HCT116 (cell line): ENCODE data around the gene TSPYL2. TPM values are rescaled to one million over a fixed set of nuclear protein-coding genes. Genes with fewer than 3 reads are reported as not detected.
A peak's percentile ranks its signal among the peaks of the same experiment; 100 is the strongest.

Experiments used
- ATAC-seq: fragments of 200-7000 bp; cut with Tn5 transposase; 2 replicates; pipeline ENCODE4 v1.9.1; 2020; ENCODE audit warnings: mild to moderate bottlenecking, moderate library complexity
- BruUV-seq: library from RNA; stranded (reverse); fragments of 400-500 nt; replicated peaks from 2 replicates; lab custom pipeline; 2021; lab: Mats Ljungman, UMichigan
- CTCF ChIA-PET: fragments of 300-600 bp; sonication (Branson Sonifier 250); formaldehyde crosslinking; loops from one replicate; lab custom pipeline; 2021; ENCODE audit warnings: antibody characterized with exemption; lab: Charles Lee
- POLR2A ChIA-PET: fragments of 300-600, 350-600 bp; sonication (Branson Sonifier 250); formaldehyde crosslinking; loops from one replicate; lab custom pipeline; 2021; ENCODE audit warnings: antibody characterized with exemption; lab: Charles Lee
- RAD21 ChIA-PET, 2 experiments: fragments of 300-600 bp; sonication (Branson Sonifier 250); formaldehyde crosslinking; loops; one replicate each; lab custom pipeline; 2023; ENCODE audit warnings: low total read pairs in 2 of 2; ENCODE audit not compliant: uncharacterized antibody in 2 of 2, unreplicated experiment in 2 of 2, low non-redundant PET in 1 of 2; lab: Charles Lee
- DNase-seq: peaks from one replicate; pipeline ENCODE4 v3.0.0-alpha.2; 2010; ENCODE audit warnings: low read depth, low spot score
- H2AFZ ChIP-seq: fragments of 200-600 bp; shearing (Covaris generic), sonication (generic); 2 replicates; pipeline ENCODE4 v1.6.1; 2017; ENCODE audit warnings: low read depth, mixed run types, mixed read lengths, antibody characterized with exemption, low read length; ENCODE audit not compliant: poor library complexity, severe bottlenecking
- H3K27ac ChIP-seq: 2 replicates; pipeline ENCODE4 v1.5.1; 2012; ENCODE audit warnings: low read depth, low read length
- H3K27me3 ChIP-seq: fragments of 200-600 bp; sonication (generic); 2 replicates; pipeline ENCODE4 v1.6.1; 2016; ENCODE audit warnings: mixed run types, low read length, mixed read lengths; ENCODE audit not compliant: insufficient read depth
- H3K36me3 ChIP-seq, 2 experiments: fragments of 200-500 bp in 1 of 2; fragments of 200-600 bp in 1 of 2; sonication (Bioruptor generic) in 1 of 2; sonication (generic) in 1 of 2; 2 replicates each; pipeline versions ENCODE4 v1.5.1 to v1.6.1; 2014 to 2016; ENCODE audit warnings: low read length in 2 of 2, inconsistent platforms in 1 of 2, mixed read lengths in 1 of 2, mixed run types in 1 of 2; ENCODE audit not compliant: insufficient read depth in 2 of 2, control insufficient read depth in 1 of 2
- H3K4me1 ChIP-seq, 2 experiments: fragments of 200-600 bp in 1 of 2; sonication (generic) in 1 of 2; 2 replicates each; pipeline versions ENCODE4 v1.5.1 to v1.6.1; 2012 to 2017; ENCODE audit warnings: low read length in 2 of 2, inconsistent platforms in 1 of 2, mild to moderate bottlenecking in 1 of 2, mixed read lengths in 1 of 2, mixed run types in 1 of 2, moderate library complexity in 1 of 2; ENCODE audit not compliant: insufficient read depth in 2 of 2, control insufficient read depth in 1 of 2
- H3K4me2 ChIP-seq: fragments of 200-600 bp; sonication (generic); 2 replicates; pipeline ENCODE4 v1.6.1; 2017; ENCODE audit warnings: mixed run types, low read length, mixed read lengths
- H3K4me3 ChIP-seq, 2 experiments: fragments of 200-600 bp in 1 of 2; sonication (generic) in 1 of 2; replicated peaks in 1 of 2; 2 replicates each; pipeline ENCODE4 v1.5.1; 2011 to 2016; ENCODE audit warnings: low read length in 2 of 2, control low read depth in 1 of 2, low read depth in 1 of 2, mild to moderate bottlenecking in 1 of 2, mixed read lengths in 1 of 2, mixed run types in 1 of 2
- H3K79me2 ChIP-seq: fragments of 200-600 bp; sonication (generic); 2 replicates; pipeline ENCODE4 v1.6.1; 2017; ENCODE audit warnings: mild to moderate bottlenecking, mixed run types, low read length, moderate library complexity, mixed read lengths; ENCODE audit not compliant: insufficient read depth
- H3K9ac ChIP-seq: fragments of 200-600 bp; sonication (generic); 2 replicates; pipeline ENCODE4 v1.6.1; 2016; ENCODE audit warnings: low read length, mixed read lengths
- H3K9me2 ChIP-seq: fragments of 200-600 bp; sonication (generic), shearing (Covaris generic); 2 replicates; pipeline ENCODE4 v1.6.1; 2017; ENCODE audit warnings: mixed run types, mild to moderate bottlenecking, moderate library complexity; ENCODE audit not compliant: insufficient read depth
- H3K9me3 ChIP-seq, 2 experiments: fragments of 200-500 bp in 1 of 2; fragments of 200-600 bp in 1 of 2; sonication (Bioruptor generic) in 1 of 2; sonication (generic) in 1 of 2; 2 replicates each; pipeline ENCODE4 v1.6.1; 2014 to 2017; ENCODE audit warnings: low read length in 2 of 2, mixed read lengths in 2 of 2, inconsistent platforms in 1 of 2, low read depth in 1 of 2, mild to moderate bottlenecking in 1 of 2, mixed run types in 1 of 2, moderate library complexity in 1 of 2; ENCODE audit not compliant: control insufficient read depth in 1 of 2, insufficient read depth in 1 of 2
- H4K20me1 ChIP-seq: fragments of 200-600 bp; sonication (generic), shearing (Covaris generic); 2 replicates; pipeline ENCODE4 v1.6.1; 2017; ENCODE audit warnings: mixed run types, mild to moderate bottlenecking, moderate library complexity; ENCODE audit not compliant: insufficient read depth
- MAX ChIP-seq: IDR thresholded peaks from 2 replicates; pipeline ENCODE4 v1.6.1; 2012
- SP1 ChIP-seq: IDR thresholded peaks from 2 replicates; pipeline ENCODE4 v1.6.1; 2012; ENCODE audit warnings: low read depth
- ZBTB33 ChIP-seq: IDR thresholded peaks from 2 replicates; pipeline ENCODE4 v1.6.1; 2011; ENCODE audit warnings: mild to moderate bottlenecking, low read length, moderate library complexity; ENCODE audit not compliant: insufficient replicate concordance; ENCODE audit errors: extremely low read depth
- intact Hi-C: fragments of 100-400 bp; cut with micrococcal nuclease; formaldehyde crosslinking; loops from 2 replicates; pipeline ENCODE4 v1.10.0; 2022
- total RNA-seq: library from RNA; stranded (reverse); gene quantifications from one replicate; pipeline ENCODE4 v1.2.1, GENCODE V29; 2021; ENCODE audit not compliant: unreplicated experiment

The TSPYL2 gene
- total RNA-seq, 1 experiment from 2014 or later = 19.2 TPM

- CTCF ChIA-PET = no interaction called here
- ATAC-seq = peak; percentile 89
- Histone ChIP-seq H2AFZ (peak within 1 kb of the TSS; percentile 45), H3K9me2 (no peaks in the 10 kb centered on the region), H4K20me1 (no peaks in the 10 kb centered on the region), H3K9ac (peak within 1 kb of the TSS; percentile 48; the same call in 1 of the 2 replicates), H3K27ac (peak within 1 kb of the TSS; percentile 26; the same call in 1 of the 2 replicates), H3K9me3 (no peaks in the 10 kb centered on the region), H3K79me2 (no peaks in the 10 kb centered on the region), H3K4me1 (peaks cover 6 to 8% of the 10 kb centered on the region in 2 experiments; a peak in 3 of 4 replicates), H3K27me3 (no peaks in the 10 kb centered on the region), H3K4me3 (peak within 1 kb of the TSS; percentile 52 to 60), H3K4me2 (peak within 1 kb of the TSS; percentile 78)
- POLR2A ChIA-PET = no interaction called here
- RAD21 ChIA-PET = interaction anchor here in 1 of 2 experiments (0.6 kb wide), 1 partner anchor 24 kb away, joined by 3 read pairs; no protein-coding TSS in a partner anchor
- intact Hi-C loops = no loop called here
- TF ChIP-seq MAX (0 out of 2 replicates have a peak, but pooled peaks have one; percentile 33), ZBTB33 (no peak), SP1 (peak; percentile 74)
- TF ChIP-seq, all 23 proteins: peak for 2
- no TSS peak for BruUV-seq
- DNase-seq = no peak
- no peaks in the 10 kb centered on the region for H3K36me3 ChIP-seq
Observed at GRCh38 chrX:53048169-53049126, 33.7 kb upstream of the TSPYL2 start, which contains the start of gene GPR173. TSS of gene GPR173 (plus strand) at chrX:53048789. CDS start at chrX:53076622, 27,833 bp downstream.
